GM18868 (cell line): ENCODE measurements around the gene CHSY1.

Source experiments
- ATAC-seq: cut with Tn5 transposase; IDR thresholded peaks from one replicate; pipeline ENCODE4 v1.9.1; 2021; ENCODE audit warnings: mild to moderate bottlenecking, moderate library complexity; ENCODE audit not compliant: unreplicated experiment

CHSY1 gene

GRCh38 chr15:101269479-101270223 is 17.8 kb upstream of the CHSY1 start:
- ATAC-seq, result no peak

DNA sequence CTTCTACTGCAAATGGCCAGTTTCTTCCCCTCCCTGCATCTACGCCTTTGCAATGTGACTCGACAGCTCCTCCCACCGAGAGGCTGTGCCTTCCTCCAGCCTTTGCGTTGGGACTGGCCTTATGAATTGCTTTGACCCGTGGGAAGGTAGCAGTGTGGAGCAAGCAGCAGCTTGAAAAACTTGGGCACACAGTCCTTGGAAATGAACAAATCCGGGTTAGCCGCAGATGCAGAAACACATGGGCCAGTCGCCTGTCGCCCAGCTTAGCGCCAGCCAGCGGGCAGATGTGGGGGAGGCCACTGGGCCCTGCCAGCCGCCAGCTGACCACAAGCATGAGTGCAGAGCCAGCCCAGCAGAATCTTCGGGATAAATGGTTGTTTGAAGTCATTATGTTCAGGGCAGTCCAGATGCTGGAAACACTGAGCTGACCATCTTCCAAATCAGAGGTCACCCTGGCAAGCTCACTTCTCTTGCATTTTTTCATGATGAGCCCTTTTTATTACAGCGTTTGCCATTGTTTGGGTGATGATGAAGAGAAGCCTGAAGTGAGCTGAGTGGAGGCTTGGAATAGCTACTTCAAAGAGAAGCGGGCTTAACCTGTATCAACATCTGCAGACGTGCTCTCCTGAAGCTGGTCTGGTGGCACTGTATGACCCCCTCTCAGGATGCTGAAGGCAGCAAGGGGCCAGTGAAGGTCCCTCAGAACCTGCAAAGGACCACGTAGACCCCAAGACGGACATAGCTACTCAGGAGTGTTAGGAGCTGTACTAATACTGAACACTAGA is 15.7 kb upstream of the CHSY1 start:
- no peak for ATAC-seq

DNA sequence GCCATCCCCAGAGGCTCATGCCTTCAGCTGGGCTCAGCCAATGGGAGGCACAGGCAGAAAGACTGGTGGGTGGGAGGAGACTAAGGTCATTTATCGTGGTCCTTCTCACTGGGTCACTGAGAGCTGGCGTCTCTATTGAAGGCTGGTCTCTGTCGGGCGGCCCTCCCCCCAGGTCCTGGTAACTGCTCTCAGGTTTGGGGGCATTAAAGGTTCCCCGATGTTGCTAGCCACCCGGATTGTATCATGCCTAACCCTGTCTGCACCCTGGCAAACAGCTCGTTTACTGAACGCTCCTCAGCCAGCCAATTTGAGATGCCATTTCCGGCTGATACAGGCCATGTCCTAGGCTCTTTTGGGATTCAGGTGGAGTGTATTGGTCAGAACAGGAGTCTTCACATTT is 14.9 kb upstream of the CHSY1 start:
- no peak for ATAC-seq

GRCh38 chr15:101266034-101266433 is 14.2 kb upstream of the CHSY1 start:
- no peak for ATAC-seq

GRCh38 chr15:101264911-101265641 is 13.2 kb upstream of the CHSY1 start:
- peak; percentile 60 for ATAC-seq

GRCh38 chr15:101264011-101264410 is 12.2 kb upstream of the CHSY1 start:
- ATAC-seq, result peak; percentile 58

DNA sequence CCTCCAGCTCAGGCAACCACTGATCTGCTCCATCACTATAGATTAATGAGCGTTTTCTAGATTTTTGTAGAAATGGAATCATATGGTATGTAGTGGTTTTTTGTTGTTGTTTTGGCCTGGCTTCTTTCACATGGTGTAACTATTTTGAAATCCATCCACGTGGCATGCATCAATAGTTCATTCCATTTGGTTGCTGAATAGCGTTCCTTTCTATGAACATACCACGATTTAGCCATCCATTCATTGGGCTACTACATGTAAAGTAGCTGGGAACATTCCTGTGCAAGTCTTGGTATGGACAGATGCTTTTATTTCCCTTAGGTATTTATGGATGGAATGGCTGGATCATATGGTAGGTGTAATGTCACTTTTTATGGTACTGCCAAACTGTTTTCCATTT is 10.7 kb upstream of the CHSY1 start:
- ATAC-seq, result no peak

DNA sequence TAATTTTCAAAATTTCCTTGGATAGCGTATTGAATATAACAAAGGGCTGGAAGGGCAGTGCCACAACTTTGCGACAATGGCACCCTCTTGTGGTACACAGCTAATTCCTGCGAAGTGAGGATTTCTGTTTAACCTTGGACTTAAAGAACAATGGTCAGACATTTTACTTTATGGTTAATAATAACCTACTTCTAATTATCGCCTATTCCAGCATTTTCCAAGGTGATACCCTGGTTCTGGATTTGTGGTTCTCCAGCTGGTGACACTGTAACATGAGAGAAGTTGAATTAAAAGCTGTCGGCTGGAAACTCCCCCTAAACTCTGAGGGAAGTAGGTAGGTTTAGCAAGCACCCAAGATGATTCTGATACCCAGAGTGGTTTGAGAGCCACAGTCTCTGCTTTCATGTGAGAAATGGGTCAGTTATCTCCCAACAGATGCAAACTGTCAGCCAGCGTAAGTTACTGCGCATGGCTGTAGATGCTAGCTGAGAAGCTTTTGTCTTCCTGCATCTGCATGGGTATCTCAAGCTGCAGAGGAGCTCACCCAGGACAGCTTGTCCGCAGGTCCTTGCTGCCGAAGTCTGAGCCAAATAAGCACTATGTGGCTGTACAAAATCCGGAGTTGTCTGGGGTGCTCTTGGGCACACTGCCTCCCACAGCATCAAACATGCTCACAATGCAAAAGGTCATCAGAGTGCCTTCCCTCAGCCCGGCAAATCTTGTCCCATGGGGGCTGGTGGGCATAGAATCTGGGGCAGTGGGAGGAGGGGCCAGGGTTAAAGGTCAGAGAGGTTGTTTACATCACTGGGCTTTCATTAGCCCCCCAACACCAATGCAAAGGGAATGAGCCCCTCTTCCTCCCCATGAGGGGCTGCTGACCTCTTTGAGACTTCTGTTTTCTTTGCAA is 6.6 kb upstream of the CHSY1 start:
- peak; percentile 60 for ATAC-seq

GRCh38 chr15:101256757-101257156 is 4.9 kb upstream of the CHSY1 start:
- no peak for ATAC-seq

- ATAC-seq, result no peak
Observed at GRCh38 chr15:101255615-101256241, 3.9 kb upstream of the CHSY1 start.

GRCh38 chr15:101255051-101255395 is 3.2 kb upstream of the CHSY1 start:
- ATAC-seq, result no peak

DNA sequence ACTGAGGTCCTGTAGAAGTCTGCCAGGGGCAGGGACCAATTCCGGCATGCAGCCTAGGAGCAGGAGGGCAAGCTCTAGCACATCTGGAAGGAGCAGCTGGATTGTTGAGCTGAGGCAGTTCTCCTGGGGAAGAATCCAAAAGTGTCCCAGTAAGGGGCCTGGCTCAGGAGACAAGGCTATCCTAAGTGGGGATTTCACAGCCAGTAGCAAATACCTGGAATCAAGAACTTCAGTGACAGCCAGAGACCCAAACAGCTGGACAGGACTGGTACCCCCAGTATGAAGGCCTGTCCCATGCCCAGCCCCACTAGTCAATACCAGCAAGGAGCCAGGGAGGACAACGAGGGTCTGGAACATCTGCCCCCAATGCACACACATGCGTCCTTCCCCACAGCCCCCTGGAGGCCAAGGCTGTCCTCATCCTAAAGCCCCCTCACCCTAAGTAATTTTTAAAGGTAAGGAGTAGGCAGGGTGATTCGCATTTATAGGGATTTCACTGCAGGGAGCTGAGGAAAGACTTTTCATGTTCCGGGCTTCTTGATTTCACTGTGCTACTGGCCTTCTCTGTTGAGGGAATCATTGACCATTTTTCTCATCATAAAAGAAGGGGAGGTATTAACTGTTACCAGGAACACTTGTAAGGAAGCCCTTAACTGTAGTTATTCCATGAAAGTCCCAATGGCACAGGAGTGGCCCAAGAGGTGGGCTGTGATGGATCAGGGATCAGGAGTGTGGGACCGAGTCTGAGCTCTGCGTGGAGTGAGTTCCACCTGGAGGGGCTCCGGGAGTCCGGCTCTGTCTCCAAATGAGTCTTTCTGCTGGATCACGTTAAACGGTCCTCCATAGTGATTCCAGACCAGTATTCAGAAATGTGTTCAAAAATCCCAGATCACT is 2.6 kb upstream of the CHSY1 start:
- ATAC-seq, result no peak

DNA sequence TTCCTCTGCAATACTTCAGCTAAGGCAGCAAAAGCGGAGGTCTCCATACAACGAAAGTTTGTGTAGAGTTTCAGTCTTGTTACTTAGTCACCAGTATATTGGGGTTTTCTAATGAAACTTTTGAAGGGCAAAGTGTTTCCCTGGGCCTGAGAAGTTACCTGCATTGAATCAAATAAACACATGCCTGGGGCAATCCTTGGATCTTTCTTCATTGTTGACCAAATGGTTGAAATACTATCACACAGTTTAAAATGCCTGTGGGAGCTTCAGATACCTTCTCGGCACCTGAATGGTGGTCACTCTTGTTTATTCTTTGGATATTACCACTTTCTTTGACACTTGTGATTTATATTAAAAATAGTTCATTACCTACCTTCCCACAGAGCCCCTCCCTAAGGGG is 988 bp upstream of the CHSY1 start:
- peak; percentile 1 for ATAC-seq

DNA sequence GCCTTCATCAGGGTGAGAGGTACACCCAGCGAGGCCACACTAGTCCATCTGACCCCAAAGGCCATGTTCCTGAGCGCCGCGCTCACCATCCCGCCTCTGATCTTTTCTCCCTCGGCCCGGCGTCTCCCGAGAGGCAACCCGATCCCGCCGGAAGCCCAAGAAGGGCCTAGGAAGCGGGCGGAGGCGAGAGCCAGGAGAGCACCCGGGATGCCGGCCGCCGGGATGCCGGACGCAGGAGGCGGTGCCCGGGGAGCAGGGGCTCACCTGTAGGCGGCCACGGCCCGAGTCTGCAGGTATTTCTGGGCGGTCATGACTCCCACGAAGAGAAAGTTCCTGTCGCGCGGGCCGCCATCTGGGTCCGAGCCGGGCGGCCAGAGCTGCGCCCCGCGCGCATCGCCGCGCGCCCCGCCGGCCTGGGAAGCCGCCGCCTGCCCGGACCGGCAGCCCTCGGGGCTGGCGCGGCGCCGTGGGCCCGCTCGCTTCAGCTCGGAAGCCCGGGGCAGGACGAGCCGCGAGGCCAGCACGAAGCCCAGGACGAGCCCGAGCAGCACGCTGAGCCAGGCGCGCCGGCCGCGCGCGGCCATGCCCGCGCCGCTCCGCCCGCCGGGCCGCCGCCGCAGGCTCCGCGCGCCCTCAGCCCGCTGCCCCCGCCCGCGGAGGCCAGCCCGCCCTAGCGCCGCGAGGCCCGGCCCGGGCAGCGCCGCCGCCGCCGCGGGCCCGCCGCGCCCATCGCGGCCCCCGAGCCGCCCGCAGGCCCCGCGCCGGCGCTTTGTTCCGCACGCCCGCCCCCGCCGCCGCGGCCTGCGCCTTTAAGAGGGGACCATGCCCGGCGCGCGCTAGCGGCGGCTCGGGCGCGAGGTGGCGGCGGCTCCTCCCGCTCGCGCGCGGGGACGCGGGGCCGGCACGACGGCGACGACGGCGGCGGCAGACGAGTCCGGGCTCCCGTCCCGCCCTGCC is 697 bp downstream of the CHSY1 start:
- ATAC-seq, result peak; percentile 30

DNA sequence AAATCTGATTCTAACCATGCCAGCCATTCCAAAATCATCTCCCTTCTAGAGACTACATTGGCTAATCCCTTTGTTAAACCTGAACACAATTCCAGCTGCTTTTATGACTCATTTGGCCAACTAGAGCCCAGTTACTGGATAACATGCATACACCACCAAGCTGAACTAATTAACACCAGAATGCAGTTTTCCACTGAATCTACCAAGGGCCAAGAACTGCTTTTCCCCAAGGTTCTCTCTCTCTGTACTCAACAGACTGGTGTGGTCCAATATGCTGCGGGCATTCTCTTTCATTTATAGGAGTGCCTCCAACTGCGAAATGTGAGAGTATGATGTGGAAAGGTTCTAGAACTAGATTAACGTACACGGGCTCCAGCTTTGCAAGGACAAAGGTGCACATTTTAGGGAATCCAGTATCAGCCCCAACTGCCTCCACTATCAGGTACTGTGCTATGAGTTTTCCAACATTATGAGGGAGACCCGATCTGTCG is 1.5 kb downstream of the CHSY1 start:
- ATAC-seq, result no peak

- no peak for ATAC-seq
Observed at GRCh38 chr15:101248274-101248673, 3.6 kb downstream of the CHSY1 start.

DNA sequence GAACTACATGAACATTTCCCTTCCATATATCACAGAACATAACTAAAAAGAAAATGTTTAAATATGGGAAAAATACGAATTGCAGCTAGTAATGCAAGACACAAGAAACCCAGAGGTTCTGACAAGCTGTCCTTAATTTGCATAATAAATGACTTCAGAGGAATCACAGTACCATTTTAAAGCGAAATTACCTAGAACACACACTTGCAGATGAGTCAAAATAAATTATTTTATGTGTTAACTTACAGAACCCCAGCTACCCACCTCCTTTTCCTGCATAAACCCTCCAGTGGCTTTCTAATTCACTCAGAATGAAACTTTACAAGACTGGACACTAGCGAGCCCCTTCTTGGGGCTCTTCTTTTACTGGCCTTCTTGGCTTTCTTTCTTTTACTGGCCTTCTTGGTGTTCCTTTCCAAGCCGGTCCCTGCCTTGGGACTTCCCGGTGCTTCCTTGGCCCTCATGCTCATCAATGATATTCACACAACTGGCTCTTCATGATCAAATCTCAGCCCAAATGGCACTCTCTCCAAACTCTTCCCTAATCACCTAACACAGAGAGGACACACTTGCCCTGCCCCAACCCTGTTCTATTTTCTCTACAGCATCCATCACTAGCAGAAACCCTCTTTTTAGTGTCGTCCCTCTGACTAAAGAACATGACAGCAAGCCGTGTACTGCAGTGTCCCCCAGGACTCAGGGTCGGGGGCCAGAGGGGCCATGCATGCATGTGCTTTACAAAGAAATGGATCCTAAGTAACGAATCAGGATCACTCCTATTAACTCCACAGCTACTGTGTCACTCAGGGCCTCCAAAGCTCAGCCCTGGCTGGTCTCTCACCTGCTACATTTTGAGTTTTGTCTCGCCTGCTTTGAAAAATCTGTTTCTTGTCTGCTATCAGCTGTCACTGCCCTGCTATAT is 4.8 kb downstream of the CHSY1 start:
- ATAC-seq, result no peak
